Lung (tissue), 16 donors: ENCODE results near the gene FNDC11. TPM values are rescaled to one million over a fixed set of nuclear protein-coding genes. Genes with fewer than 3 reads are reported as not detected.
A peak's percentile ranks its signal among the peaks of the same experiment; 100 is the strongest.

Source experiments
- ATAC-seq: fragments of 200-7000 bp; cut with Tn5 transposase; one replicate; pipeline ENCODE4 v1.9.1; 2020; ENCODE audit warnings: moderate number of reproducible peaks; ENCODE audit not compliant: insufficient read depth, low FRiP score
- DNase-seq, 3 donors: peaks; one replicate each; pipeline ENCODE4 v3.0.0-alpha.2; 2013 to 2017
- H3K27ac ChIP-seq, 2 donors: one replicate each; pipeline ENCODE4 v1.5.1; 2013; ENCODE audit warnings: mild to moderate bottlenecking in 2 of 2, moderate library complexity in 2 of 2, control low read depth in 1 of 2, inconsistent platforms in 1 of 2, low read depth in 1 of 2, low read length in 1 of 2
- H3K27me3 ChIP-seq, 3 donors: one replicate each; pipeline ENCODE4 v1.5.1; 2013; ENCODE audit warnings: low read length in 2 of 3; ENCODE audit not compliant: control insufficient read depth in 3 of 3, insufficient read depth in 3 of 3
- H3K36me3 ChIP-seq, 4 donors: one replicate each; pipeline ENCODE4 v1.5.1; 2013; ENCODE audit warnings: low read length in 4 of 4, mild to moderate bottlenecking in 1 of 4, moderate library complexity in 1 of 4; ENCODE audit not compliant: control insufficient read depth in 4 of 4, insufficient read depth in 4 of 4
- H3K4me1 ChIP-seq, 5 donors: one replicate each; pipeline ENCODE4 v1.5.1; 2013; ENCODE audit warnings: low read length in 5 of 5, mild to moderate bottlenecking in 2 of 5, moderate library complexity in 1 of 5; ENCODE audit not compliant: control insufficient read depth in 5 of 5, insufficient read depth in 5 of 5
- H3K4me3 ChIP-seq: one replicate; pipeline ENCODE4 v1.5.1; 2013; ENCODE audit warnings: mild to moderate bottlenecking, control low read depth, moderate library complexity
- H3K9ac ChIP-seq, 2 donors: one replicate each; pipeline ENCODE4 v1.5.1; 2013; ENCODE audit warnings: low read length in 2 of 2, control low read depth in 1 of 2; ENCODE audit not compliant: insufficient read depth in 1 of 2
- H3K9me3 ChIP-seq, 4 donors: one replicate each; pipeline ENCODE4 v1.5.1; 2013; ENCODE audit warnings: low read length in 3 of 4, mild to moderate bottlenecking in 1 of 4, moderate library complexity in 1 of 4; ENCODE audit not compliant: control insufficient read depth in 4 of 4, insufficient read depth in 3 of 4
- CTCF ChIP-seq: IDR thresholded peaks from 2 replicates; pipeline ENCODE4 v1.5.1; 2012; ENCODE audit warnings: mild to moderate bottlenecking; ENCODE audit errors: control extremely low read depth, extremely low read depth
- WGBS, 2 donors: extraction: QIAGEN DNeasy Blood & Tissue Kit; methylation state at CpG; one replicate each; pipeline ENCODE4 v1.1.7; 2013; 5-methylcytosine and 5-hydroxymethylcytosine counted together
- long read RNA-seq, 5 donors: transcript quantifications; one replicate each; lab custom pipeline, GENCODE V29; 2026
- polyA plus RNA-seq, 2 donors: library from polyadenylated mRNA; stranded (reverse); fragments of 200-250 nt; gene quantifications; one replicate each; pipeline ENCODE4 v1.2.1, GENCODE V29; 2013
- total RNA-seq, 2 donors: library from RNA; depleted of rRNA in 1 of 2; stranded (reverse); fragments of >200 nt in 1 of 2; gene quantifications; one replicate each; pipeline ENCODE4 v1.2.1, GENCODE V29; 2014 to 2021
- donor health status: control.
- donor health status: control.
- donor health status: Bipolar disorder and iron deficiency.
- donor health status: healthy.
- donor health status: DM: yes; HTN: yes; CAD: no.

The FNDC11 gene
- total RNA-seq (1 to 10 TPM; 2.6 to 3.2 TPM), polyA plus RNA-seq (1 to 10 TPM; 1.0 to 2.0 TPM)
- long read RNA-seq, donor 1 = 0 reads
- long read RNA-seq, donor 2, partial matches to known transcripts = 0 of 1 reads
- long read RNA-seq, donor 2, other reads (novel, unspliced or antisense) = 0 of 1 reads
- long read RNA-seq, donor 3 = 0 reads
- long read RNA-seq, donor 4 = 0 reads
- long read RNA-seq, donor 5 = 0 reads

GRCh38 chr20:63553933-63554290 lies at the start of gene FNDC11:
Gene FNDC11, plus strand, starts transcription at chr20:63554159. Its CDS starts 1,505 bp downstream, at chr20:63555664.
- 2% methylated on average over 30 to 34 of the region's 34 CpGs for WGBS, 2 donors
- H3K9me3 ChIP-seq = no peaks in the 10 kb centered on the region
- H3K27ac ChIP-seq = no peak within 1 kb of the TSS
- TF ChIP-seq CTCF = no peak
- ATAC-seq (no peak), DNase-seq (peak; percentile 62 to 76 (median 68))
- peak within 1 kb of the TSS; percentile 33 for H3K4me3 ChIP-seq
- H3K27me3 ChIP-seq = peaks cover 0 to 7% (median 7%) of the 10 kb centered on the region in 3 donors
- H3K36me3 ChIP-seq = peaks cover 0 to 8% (median 0%) of the 10 kb centered on the region in 4 donors
- H3K4me1 ChIP-seq = no peaks in the 10 kb centered on the region
- H3K9ac ChIP-seq = peak within 1 kb of the TSS in 1 of 2 donors; percentile 37

- Histone ChIP-seq H3K27ac (no peak overlapping the region), H3K36me3 (no peaks in the 10 kb centered on the region), H3K4me3 (no peak overlapping the region), H3K9ac (no peak overlapping the region), H3K4me1 (peaks cover 0 to 3% (median 0%) of the 10 kb centered on the region in 5 donors), H3K27me3 (peaks cover 9 to 24% (median 12%) of the 10 kb centered on the region in 3 donors), H3K9me3 (peaks cover 0 to 22% (median 5%) of the 10 kb centered on the region in 4 donors)
- DNase-seq (no peak), ATAC-seq (no peak)
- no peak for TF ChIP-seq CTCF
- 87 to 92% methylated on average over 9 of the region's 9 CpGs for WGBS, 2 donors
Measured at GRCh38 chr20:63504642-63505041, 49.3 kb upstream of the FNDC11 start.

GRCh38 chr20:63505281-63505680 lies 48.7 kb upstream of the FNDC11 start:
- H3K36me3 ChIP-seq = no peaks in the 10 kb centered on the region
- H3K9ac ChIP-seq = no peak overlapping the region
- peaks cover 5 to 18% (median 8%) of the 10 kb centered on the region in 3 donors for H3K27me3 ChIP-seq
- peaks cover 0 to 22% (median 5%) of the 10 kb centered on the region in 4 donors for H3K9me3 ChIP-seq
- no peak for TF ChIP-seq CTCF
- 82 to 91% methylated on average over 8 of the region's 8 CpGs for whole genome bisulfite sequencing, 2 donors
- ATAC-seq (no peak), DNase-seq (peak in 1 of 3 donors; percentile 5)
- H3K27ac ChIP-seq = no peak overlapping the region
- no peak overlapping the region for H3K4me3 ChIP-seq
- peaks cover 0 to 2% (median 0%) of the 10 kb centered on the region in 5 donors for H3K4me1 ChIP-seq
